Ovary (tissue), 3 donors: ENCODE measurements around the gene RAB2B.

Experiments used
- EP300 ChIP-seq: sonication (generic); formaldehyde crosslinking; IDR thresholded peaks from one replicate; pipeline ENCODE4 v1.6.1; 2017; ENCODE audit warnings: antibody characterized with exemption
- TF ChIP-seq, protein P1 (sequence below), 3 donors: fragments of 450-650 bp in 2 of 3; fragments of 200-600 bp in 1 of 3; IDR thresholded peaks; one replicate each; pipeline versions ENCODE4 v1.5.1 to v1.8.0; 2016 to 2022; ENCODE audit warnings: antibody characterized with exemption in 3 of 3, mild to moderate bottlenecking in 1 of 3
- donor health status: DM: no; HTN: no; CAD: no.

DNA sequence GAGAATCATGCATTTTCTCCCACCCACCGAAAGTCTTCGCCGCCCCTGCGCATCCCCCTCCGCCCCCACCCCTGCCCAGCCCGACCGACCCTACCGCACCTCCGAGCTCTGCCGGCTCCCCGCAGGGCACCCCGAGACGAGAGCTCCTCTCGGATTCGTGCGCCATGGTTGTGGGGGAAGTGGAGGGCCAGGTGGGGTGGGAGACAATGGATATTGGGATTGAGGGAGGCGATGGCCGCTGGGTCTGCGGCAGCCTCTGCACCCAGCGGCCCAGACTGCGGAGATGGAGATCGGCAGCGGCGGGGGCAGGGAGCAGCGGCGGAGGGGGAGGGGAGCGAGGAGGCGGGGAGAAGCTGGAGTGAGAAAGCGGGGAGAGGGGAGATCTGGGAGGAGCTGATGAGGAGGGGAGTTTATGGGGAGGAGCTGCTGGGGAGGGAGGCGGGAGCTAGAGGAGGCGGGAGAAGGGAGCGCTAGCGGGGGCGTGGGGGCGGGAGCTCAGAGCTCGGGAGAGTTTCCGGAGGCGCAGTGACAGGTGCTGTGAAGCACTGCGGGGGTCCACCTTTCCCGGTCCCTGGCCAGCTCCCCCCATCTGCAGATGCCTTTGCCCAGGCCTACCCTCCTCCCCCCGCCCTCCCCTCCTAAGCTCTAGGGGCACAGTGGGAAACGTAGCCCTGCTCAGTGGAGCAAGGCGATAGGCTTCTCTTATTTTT, 49.4 kb upstream of the RAB2B start, which contains the start of gene SALL2:
- TF ChIP-seq, protein P1, sequence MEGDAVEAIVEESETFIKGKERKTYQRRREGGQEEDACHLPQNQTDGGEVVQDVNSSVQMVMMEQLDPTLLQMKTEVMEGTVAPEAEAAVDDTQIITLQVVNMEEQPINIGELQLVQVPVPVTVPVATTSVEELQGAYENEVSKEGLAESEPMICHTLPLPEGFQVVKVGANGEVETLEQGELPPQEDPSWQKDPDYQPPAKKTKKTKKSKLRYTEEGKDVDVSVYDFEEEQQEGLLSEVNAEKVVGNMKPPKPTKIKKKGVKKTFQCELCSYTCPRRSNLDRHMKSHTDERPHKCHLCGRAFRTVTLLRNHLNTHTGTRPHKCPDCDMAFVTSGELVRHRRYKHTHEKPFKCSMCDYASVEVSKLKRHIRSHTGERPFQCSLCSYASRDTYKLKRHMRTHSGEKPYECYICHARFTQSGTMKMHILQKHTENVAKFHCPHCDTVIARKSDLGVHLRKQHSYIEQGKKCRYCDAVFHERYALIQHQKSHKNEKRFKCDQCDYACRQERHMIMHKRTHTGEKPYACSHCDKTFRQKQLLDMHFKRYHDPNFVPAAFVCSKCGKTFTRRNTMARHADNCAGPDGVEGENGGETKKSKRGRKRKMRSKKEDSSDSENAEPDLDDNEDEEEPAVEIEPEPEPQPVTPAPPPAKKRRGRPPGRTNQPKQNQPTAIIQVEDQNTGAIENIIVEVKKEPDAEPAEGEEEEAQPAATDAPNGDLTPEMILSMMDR (IDR thresholded peaks at IDR 0.05): no peak
- TF ChIP-seq EP300: no peak
